ENCODE measurements around the gene HIF1A. TPM values are rescaled to one million over a fixed set of nuclear protein-coding genes. Genes with fewer than 3 reads are reported as not detected.

Gene HIF1A
- total and polyA plus RNA-seq, 2 of the 13 experiments (the other 11 are each of a cell fraction or from before 2014, with no cell fraction given): 41.0 to 126 TPM

GRCh38 chr14:61655777-61656176 is 39.5 kb upstream of the HIF1A start:
- no peaks in the 10 kb centered on the region for H3K36me3 ChIP-seq (replicated peaks in 1 of 2; ENCODE audit: control insufficient read depth in 1 of 2, insufficient read depth in 2 of 2, low read length in 2 of 2)
- no peaks in the 10 kb centered on the region for H4K20me1 ChIP-seq (ENCODE audit: insufficient read depth, low read length)
- H3K9me3 ChIP-seq (ENCODE audit: low read length): no peaks in the 10 kb centered on the region
- H2AFZ ChIP-seq (ENCODE audit: low read length): no peak overlapping the region
- CTCF ChIA-PET (ENCODE audit: low intra/inter-chr PET ratio, low total read pairs): no interaction called here
- FAIRE-seq: no peak
- no peaks in the 10 kb centered on the region for H3K79me2 ChIP-seq (ENCODE audit: insufficient read depth, low read length)
- H3K9ac ChIP-seq (ENCODE audit: insufficient read depth, low read depth, low read length): no peak overlapping the region
- no peak for DNase-seq (ENCODE audit: low spot score)
- POLR2A ChIA-PET: no interaction called here
- no peak overlapping the region for H3K4me2 ChIP-seq (ENCODE audit: low read depth, low read length)
- no peak for ATAC-seq
- 3% methylated on average over 3 of the region's 3 CpGs for WGBS (ENCODE audit: low lambda C conversion rate)
- H3K27me3 ChIP-seq (ENCODE audit: control insufficient read depth in 1 of 2, insufficient read depth in 2 of 2, low read length in 2 of 2): no peaks in the 10 kb centered on the region
- no peak overlapping the region for H3K27ac ChIP-seq (ENCODE audit: extremely low read length, insufficient read depth, low read length)
- no TSS peak for BruUV-seq (replicated peaks)
- peaks cover 8% of the 10 kb centered on the region; the same call in 1 of the 2 replicates for H3K4me1 ChIP-seq (ENCODE audit: insufficient read depth, low read length)
- in situ Hi-C loops (cut with HindIII; ENCODE audit: extremely low pct_ligation_motif_present, low pct_unique_long_range_greater_than_20kb): no loop called here
- intact Hi-C loops (cut with micrococcal nuclease; ENCODE audit: unreplicated experiment): no loop called here
- H3K4me3 ChIP-seq (replicated peaks in 1 of 3; ENCODE audit: insufficient read depth in 1 of 3, low read depth in 2 of 3, low read length in 3 of 3): no peak overlapping the region
- TF ChIP-seq ZNF121 (CRISPR knock-in tag; IDR thresholded peaks at IDR 0.05) (peak; percentile 80), ZNF691 (CRISPR knock-in tag; IDR thresholded peaks at IDR 0.05; ENCODE audit: borderline replicate concordance, low read depth) (no peak)

- ATAC-seq (no peak), FAIRE-seq (no peak), DNase-seq (ENCODE audit: low spot score) (no peak)
- 90% methylated on average over 4 of the region's 4 CpGs for WGBS (ENCODE audit: low lambda C conversion rate)
- H4K20me1 ChIP-seq (ENCODE audit: insufficient read depth, low read length): no peaks in the 10 kb centered on the region
- POLR2A ChIA-PET: no interaction called here
- peaks cover 8% of the 10 kb centered on the region; the same call in 1 of the 2 replicates for H3K4me1 ChIP-seq (ENCODE audit: insufficient read depth, low read length)
- H3K4me2 ChIP-seq (ENCODE audit: low read depth, low read length): no peak overlapping the region
- in situ Hi-C loops (cut with HindIII; ENCODE audit: extremely low pct_ligation_motif_present, low pct_unique_long_range_greater_than_20kb): no loop called here
- no peak overlapping the region for H3K9ac ChIP-seq (ENCODE audit: insufficient read depth, low read depth, low read length)
- no TSS peak for BruUV-seq (replicated peaks)
- intact Hi-C loops (cut with micrococcal nuclease; ENCODE audit: unreplicated experiment): no loop called here
- no peak overlapping the region for H3K4me3 ChIP-seq (replicated peaks in 1 of 3; ENCODE audit: insufficient read depth in 1 of 3, low read depth in 2 of 3, low read length in 3 of 3)
- no peaks in the 10 kb centered on the region for H3K36me3 ChIP-seq (replicated peaks in 1 of 2; ENCODE audit: control insufficient read depth in 1 of 2, insufficient read depth in 2 of 2, low read length in 2 of 2)
- no peaks in the 10 kb centered on the region for H3K27me3 ChIP-seq (ENCODE audit: control insufficient read depth in 1 of 2, insufficient read depth in 2 of 2, low read length in 2 of 2)
- H3K79me2 ChIP-seq (ENCODE audit: insufficient read depth, low read length): no peaks in the 10 kb centered on the region
- no peak overlapping the region for H3K27ac ChIP-seq (ENCODE audit: extremely low read length, insufficient read depth, low read length)
- CTCF ChIA-PET (ENCODE audit: low intra/inter-chr PET ratio, low total read pairs): no interaction called here
- H2AFZ ChIP-seq (ENCODE audit: low read length): no peak overlapping the region
- H3K9me3 ChIP-seq (ENCODE audit: low read length): no peaks in the 10 kb centered on the region
- TF ChIP-seq TCF7L2 (IDR thresholded peaks at IDR 0.05; ENCODE audit: low read depth, low read length): no peak
- TF ChIP-seq EZH2 (conservative IDR thresholded peaks at IDR 0.05; ENCODE audit: low read depth, low read length): no peak
- no peak for TF ChIP-seq ZNF784 (CRISPR knock-in tag; IDR thresholded peaks at IDR 0.05; ENCODE audit: borderline replicate concordance)
- no peak for TF ChIP-seq THAP9 (CRISPR knock-in tag; IDR thresholded peaks at IDR 0.05; ENCODE audit: borderline replicate concordance)
- no peak for TF ChIP-seq ZBTB4 (CRISPR knock-in tag; IDR thresholded peaks at IDR 0.05; ENCODE audit: borderline replicate concordance)
- TF ChIP-seq ZNF230 (CRISPR knock-in tag; IDR thresholded peaks at IDR 0.05): no peak
- TF ChIP-seq ZNF788 (CRISPR knock-in tag; IDR thresholded peaks at IDR 0.05; ENCODE audit: borderline replicate concordance): no peak
- TF ChIP-seq NR1H2 (CRISPR knock-in tag; IDR thresholded peaks at IDR 0.05; ENCODE audit: borderline replicate concordance, low read depth): no peak
- TF ChIP-seq SMARCE1 (IDR thresholded peaks at IDR 0.05; ENCODE audit: borderline replicate concordance): no peak
These were observed 39.0 kb upstream of the HIF1A start for GRCh38 chr14:61656341-61656740.

All from HepG2 (cell line).